ENCODE data around the gene KLHL13.

- TF ChIP-seq EP300 (IDR thresholded peaks at IDR 0.05): no peak
- TF ChIP-seq CTCF (IDR thresholded peaks at IDR 0.05): no peak
These were observed 126.2 kb downstream of the KLHL13 start for GRCh38 chrX:117990438-117990837.

Data from gastroesophageal sphincter (tissue), 3 donors.